Pancreas (tissue), 10 donors: ENCODE data around the gene RGS3. TPM values are rescaled to one million over a fixed set of nuclear protein-coding genes. Genes with fewer than 3 reads are reported as not detected.

Source experiments
- ATAC-seq, 4 donors: fragments of 200-7000 bp; cut with Tn5 transposase; one replicate each; pipeline versions ENCODE4 v1.8.0 to v1.9.1; 2020; ENCODE audit warnings: mild to moderate bottlenecking in 4 of 4, moderate library complexity in 4 of 4
- DNase-seq, 6 donors: peaks; one replicate each; pipeline ENCODE4 v3.0.0-alpha.2; 2020
- FAIRE-seq: peaks from 2 replicates; lab custom pipeline; 2012; peaks lifted over from hg19 to GRCh38; lab: Jason Lieb, UNC
- H3K27ac ChIP-seq, 4 donors: fragments of 200-600 bp; sonication (generic); 1 replicate in 3 of 4; 2 replicates in 1 of 4; pipeline versions ENCODE4 v1.5.0 to v1.8.0; 2020
- H3K27me3 ChIP-seq, 4 donors: fragments of 200-600 bp; one replicate each; pipeline ENCODE4 v1.8.0; 2021
- H3K36me3 ChIP-seq, 3 donors: fragments of 200-600 bp; sonication (generic) in 1 of 3; one replicate each; pipeline versions ENCODE4 v1.5.0 to v1.8.0; 2020 to 2021
- H3K4me1 ChIP-seq, 3 donors: fragments of 200-600 bp; one replicate each; pipeline ENCODE4 v1.8.0; 2021
- H3K4me3 ChIP-seq, 4 donors: fragments of 200-600 bp; sonication (generic) in 2 of 4; one replicate each; pipeline versions ENCODE4 v1.5.0 to v1.8.0; 2020 to 2021
- H3K9me3 ChIP-seq, 4 donors: fragments of 200-600 bp; one replicate each; pipeline ENCODE4 v1.8.0; 2021
- WGBS, 2 donors: extraction: QIAGEN DNeasy Blood & Tissue Kit; methylation state at CpG; one replicate each; pipeline ENCODE4 v1.1.7; 2013; 5-methylcytosine and 5-hydroxymethylcytosine counted together
- intact Hi-C, 3 donors: fragments of 100-400 bp; cut with DNase I; formaldehyde crosslinking; loops; one replicate each; pipeline versions ENCODE4 v1.11.1 to v1.14.2; 2022
- polyA plus RNA-seq, 2 donors: library from polyadenylated mRNA; stranded (reverse); fragments of 200-250 nt; gene quantifications; one replicate each; pipeline ENCODE4 v1.2.3, GENCODE V29; 2013
- total RNA-seq, 6 donors: library from RNA; stranded (reverse); fragmentation: NEBNext Ultra II Directional in 4 of 6; extraction: Animal tissue kit (Norgen Biotek cat#: 25700) in 4 of 6; gene quantifications; one replicate each; pipeline versions ENCODE4 v1.2.1 to v1.2.4, GENCODE V29; 2021 to 2023
- TF ChIP-seq, protein P1 (sequence below), 4 donors: fragments of 200-600 bp; sonication (generic) in 3 of 4; IDR thresholded peaks; one replicate each; pipeline versions ENCODE4 v1.5.0 to v1.8.0; 2021; ENCODE audit warnings: antibody characterized with exemption in 4 of 4
- donor health status: healthy with polysubstance abuse.
- donor health status: DM: no; HTN: no; CAD: no; lungs with moderate emphysema.
- donor health status: DM: no; HTN: no; CAD: no.
- donor health status: control.
- donor health status: control.
- donor health status: Bipolar disorder and iron deficiency.
- donor health status: DM: yes; HTN: yes; CAD: no.
- donor health status: DM: no; HTN: no; CAD: no.
- donor health status: DM: no; HTN: no; CAD: no.
- donor health status: DM: yes; HTN: yes; CAD: no.

Gene RGS3
- total and polyA plus RNA-seq, 8 donors, result 18.3 to 55.3 (median 32.6) TPM

DNA sequence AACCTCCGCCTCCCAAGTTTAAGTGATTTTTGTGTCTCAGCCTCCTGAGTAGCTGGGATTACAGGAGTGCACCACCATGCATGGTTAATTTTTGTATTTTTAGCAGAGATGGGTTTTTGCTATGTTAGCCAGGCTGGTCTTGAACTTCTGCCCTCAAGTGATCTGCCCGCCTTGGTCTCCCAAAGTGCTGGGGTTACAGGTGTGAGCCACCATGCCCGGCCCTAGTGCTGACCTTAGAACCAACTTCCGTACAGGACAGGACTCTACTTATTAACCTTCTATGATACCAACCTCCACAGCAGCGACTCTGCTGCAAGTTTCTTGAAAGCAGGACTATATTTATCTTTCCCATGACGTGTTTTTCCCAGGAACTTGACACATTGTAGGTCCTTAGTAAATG lies 176.9 kb downstream of the RGS3 start:
- Histone ChIP-seq H3K27me3 (no peaks in the 10 kb centered on the region), H3K27ac (no peak overlapping the region), H3K36me3 (no peaks in the 10 kb centered on the region), H3K9me3 (no peaks in the 10 kb centered on the region), H3K4me1 (no peaks in the 10 kb centered on the region), H3K4me3 (no peak overlapping the region)
- DNase-seq (no peak), FAIRE-seq (no peak), ATAC-seq (no peak)
- TF ChIP-seq, protein P1, sequence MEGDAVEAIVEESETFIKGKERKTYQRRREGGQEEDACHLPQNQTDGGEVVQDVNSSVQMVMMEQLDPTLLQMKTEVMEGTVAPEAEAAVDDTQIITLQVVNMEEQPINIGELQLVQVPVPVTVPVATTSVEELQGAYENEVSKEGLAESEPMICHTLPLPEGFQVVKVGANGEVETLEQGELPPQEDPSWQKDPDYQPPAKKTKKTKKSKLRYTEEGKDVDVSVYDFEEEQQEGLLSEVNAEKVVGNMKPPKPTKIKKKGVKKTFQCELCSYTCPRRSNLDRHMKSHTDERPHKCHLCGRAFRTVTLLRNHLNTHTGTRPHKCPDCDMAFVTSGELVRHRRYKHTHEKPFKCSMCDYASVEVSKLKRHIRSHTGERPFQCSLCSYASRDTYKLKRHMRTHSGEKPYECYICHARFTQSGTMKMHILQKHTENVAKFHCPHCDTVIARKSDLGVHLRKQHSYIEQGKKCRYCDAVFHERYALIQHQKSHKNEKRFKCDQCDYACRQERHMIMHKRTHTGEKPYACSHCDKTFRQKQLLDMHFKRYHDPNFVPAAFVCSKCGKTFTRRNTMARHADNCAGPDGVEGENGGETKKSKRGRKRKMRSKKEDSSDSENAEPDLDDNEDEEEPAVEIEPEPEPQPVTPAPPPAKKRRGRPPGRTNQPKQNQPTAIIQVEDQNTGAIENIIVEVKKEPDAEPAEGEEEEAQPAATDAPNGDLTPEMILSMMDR (IDR thresholded peaks at IDR 0.05), result no peak
- WGBS, 2 donors, result 72 to 73% methylated on average over 6 of the region's 6 CpGs
- intact Hi-C loops, result no loop called here

- TF ChIP-seq, protein P1 (IDR thresholded peaks at IDR 0.05), result no peak
- intact Hi-C loops, result no loop called here
- Histone ChIP-seq H3K36me3 (no peaks in the 10 kb centered on the region), H3K4me3 (no peak overlapping the region), H3K27me3 (no peaks in the 10 kb centered on the region), H3K4me1 (no peaks in the 10 kb centered on the region), H3K9me3 (no peaks in the 10 kb centered on the region), H3K27ac (no peak overlapping the region)
- FAIRE-seq (no peak), DNase-seq (no peak), ATAC-seq (no peak)
- whole genome bisulfite sequencing, 2 donors, result 85 to 87% methylated on average over 7 of the region's 7 CpGs
These were observed 177.8 kb downstream of the RGS3 start for GRCh38 chr9:113641100-113641885.

- TF ChIP-seq, protein P1 (IDR thresholded peaks at IDR 0.05), result no peak
- no peak for DNase-seq
- Histone ChIP-seq H3K27ac (no peak overlapping the region), H3K4me1 (no peaks in the 10 kb centered on the region), H3K4me3 (no peak overlapping the region), H3K36me3 (no peaks in the 10 kb centered on the region), H3K27me3 (no peaks in the 10 kb centered on the region), H3K9me3 (no peaks in the 10 kb centered on the region)
- FAIRE-seq, result no peak
- no peak for ATAC-seq
- WGBS, 2 donors, result 65 to 71% methylated on average over 2 of the region's 2 CpGs
- intact Hi-C loops, result no loop called here
These were observed 180.8 kb downstream of the RGS3 start for GRCh38 chr9:113644321-113644720.

DNA sequence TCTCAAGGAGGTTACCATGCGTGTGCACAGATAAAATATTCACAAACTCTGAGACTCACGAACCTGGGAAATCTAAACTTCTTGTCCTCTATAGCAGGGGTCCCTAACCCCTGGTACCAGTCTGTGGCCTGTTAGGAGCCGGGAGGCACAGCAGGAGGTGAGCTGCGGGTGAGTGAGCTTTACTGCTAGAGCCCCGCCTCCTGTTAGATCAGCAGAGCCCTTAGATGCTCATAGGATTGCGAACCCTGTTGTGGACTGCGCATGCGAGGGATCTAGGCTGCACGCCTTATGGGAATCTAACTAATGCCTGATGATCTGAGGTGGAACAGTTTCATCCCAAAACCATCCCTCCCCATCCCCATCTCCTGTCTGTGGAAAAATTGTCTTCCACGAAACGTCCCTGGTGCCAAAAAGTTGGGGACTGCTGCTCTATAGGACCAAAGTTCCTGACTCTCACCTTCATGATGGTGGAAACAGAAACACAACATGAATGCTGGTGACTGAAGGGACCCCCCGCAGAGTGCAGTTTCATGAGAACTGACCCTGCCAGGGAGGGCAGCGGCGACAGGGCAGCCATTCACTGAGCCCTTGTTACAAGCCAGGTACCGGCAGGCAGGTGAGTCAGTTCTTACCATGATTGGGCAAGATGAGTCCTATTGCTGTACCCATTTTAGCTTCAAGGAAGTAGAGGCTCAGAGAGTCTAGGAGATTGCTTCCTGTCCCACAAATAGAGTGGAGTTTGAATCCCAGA lies 181.9 kb downstream of the RGS3 start:
- H3K36me3 ChIP-seq, result no peaks in the 10 kb centered on the region
- H3K4me3 ChIP-seq, result no peak overlapping the region
- ATAC-seq (no peak), FAIRE-seq (no peak), DNase-seq (peak in 1 of 6 donors; percentile 5)
- TF ChIP-seq, protein P1 (IDR thresholded peaks at IDR 0.05), result no peak
- no peaks in the 10 kb centered on the region for H3K27me3 ChIP-seq
- no peaks in the 10 kb centered on the region for H3K4me1 ChIP-seq
- no peaks in the 10 kb centered on the region for H3K9me3 ChIP-seq
- intact Hi-C loops, result no loop called here
- H3K27ac ChIP-seq, result no peak overlapping the region
- WGBS, 2 donors, result 87 to 92% methylated on average over 15 of the region's 15 CpGs

- Histone ChIP-seq H3K9me3 (no peaks in the 10 kb centered on the region), H3K27ac (no peak overlapping the region), H3K36me3 (no peaks in the 10 kb centered on the region), H3K27me3 (no peaks in the 10 kb centered on the region), H3K4me1 (no peaks in the 10 kb centered on the region), H3K4me3 (no peak overlapping the region)
- ATAC-seq (no peak), FAIRE-seq (no peak), DNase-seq (peak in 1 of 6 donors; percentile 1)
- TF ChIP-seq, protein P1 (IDR thresholded peaks at IDR 0.05), result no peak
- 66 to 70% methylated on average over 3 of the region's 3 CpGs for WGBS, 2 donors
- intact Hi-C loops, result no loop called here
These were observed 182.4 kb downstream of the RGS3 start for GRCh38 chr9:113645978-113646253.
